Testis (tissue), 3 donors: Measurements from ENCODE around the gene TMEM212. TPM values are rescaled to one million over a fixed set of nuclear protein-coding genes. Genes with fewer than 3 reads are reported as not detected.
A peak's percentile ranks its signal among the peaks of the same experiment; 100 is the strongest.

Experiments
- DNase-seq: peaks from one replicate; pipeline ENCODE4 v3.0.0-alpha.2; 2019
- H3K27ac ChIP-seq, 2 donors: fragments of 200-600 bp; sonication (generic); one replicate each; pipeline ENCODE4 v1.5.1; 2019
- H3K27me3 ChIP-seq: fragments of 200-600 bp; sonication (generic); one replicate; pipeline ENCODE4 v1.5.1; 2019
- H3K36me3 ChIP-seq: fragments of 200-600 bp; sonication (generic); one replicate; pipeline ENCODE4 v1.5.1; 2017; ENCODE audit warnings: low read depth; ENCODE audit errors: missing control alignments
- H3K4me1 ChIP-seq: fragments of 200-600 bp; sonication (generic); one replicate; pipeline ENCODE4 v1.5.1; 2019
- H3K4me3 ChIP-seq, 2 donors: fragments of 200-600 bp; sonication (generic); one replicate each; pipeline ENCODE4 v1.5.1; 2017 to 2019
- H3K9me3 ChIP-seq: fragments of 200-600 bp; sonication (generic); one replicate; pipeline ENCODE4 v1.5.1; 2017
- POLR2A ChIP-seq: fragments of 450-650 bp; IDR thresholded peaks from one replicate; pipeline ENCODE4 v1.6.1; 2017; ENCODE audit warnings: antibody characterized with exemption, mild to moderate bottlenecking, moderate library complexity
- WGBS, 2 donors: methylation state at CpG; one replicate each; pipeline ENCODE4 v1.1.5; 2018; 5-methylcytosine and 5-hydroxymethylcytosine counted together
- intact Hi-C: fragments of 100-400 bp; cut with DNase I; formaldehyde crosslinking; loops from one replicate; pipeline ENCODE4 v1.15.1; 2023; ENCODE audit warnings: low total_unique reads
- polyA plus RNA-seq: library from polyadenylated mRNA; stranded (reverse); fragments of 350-450 nt; fragmentation: Illumina TruSeq; extraction: RNeasy Lipid Tissue Mini Kit (QIAGEN cat#74804); gene quantifications from one replicate; pipeline ENCODE4 v1.2.3, GENCODE V29; 2014; ENCODE audit warnings: low read depth, low replicate concordance; ENCODE audit not compliant: insufficient read depth
- total RNA-seq, 2 donors: library from RNA; depleted of rRNA; stranded (reverse); fragments of >200 nt; gene quantifications; one replicate each; pipeline ENCODE4 v1.2.3, GENCODE V29; 2016
- TF ChIP-seq, protein P1 (sequence below), 3 experiments: fragments of 450-650 bp in 2 of 3; fragments of 200-600 bp in 1 of 3; sonication (generic) in 1 of 3; IDR thresholded peaks; one replicate each; pipeline ENCODE4 v1.5.1; 2016 to 2019; ENCODE audit warnings: antibody characterized with exemption in 3 of 3, mild to moderate bottlenecking in 2 of 3, moderate library complexity in 1 of 3

Gene TMEM212
- total and polyA plus RNA-seq, 3 donors from 2014 or later, result 1.8 to 4.3 (median 2.5) TPM

DNA sequence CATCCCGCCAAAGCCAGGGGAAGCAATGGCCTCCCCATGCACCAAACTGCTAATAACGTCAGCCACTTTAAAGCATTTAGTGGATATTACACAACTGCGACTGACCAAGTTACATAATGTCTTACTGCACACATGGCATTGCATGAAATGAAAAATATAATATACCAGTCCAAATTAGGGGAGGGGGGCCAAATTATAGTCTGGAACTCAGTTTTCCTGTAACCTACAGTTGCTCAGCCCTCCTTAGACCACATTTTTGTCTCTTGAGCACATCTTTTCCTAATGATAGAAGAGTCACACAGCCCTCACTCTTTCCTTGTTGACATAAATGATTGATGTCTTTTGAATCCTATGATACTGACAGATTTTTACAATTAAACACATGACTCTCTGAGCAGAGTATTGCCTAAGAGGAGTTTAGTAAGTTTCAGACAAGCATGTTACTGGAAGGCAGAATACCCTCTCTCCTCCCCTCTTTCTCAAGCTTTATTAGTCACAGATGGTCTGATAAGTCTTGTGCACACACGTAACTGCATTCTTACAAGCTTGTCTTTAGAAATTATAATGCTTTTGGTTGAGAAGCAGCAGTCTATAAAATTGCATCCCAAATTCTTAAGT, 31.7 kb upstream of the TMEM212 start:
- H3K27me3 ChIP-seq, result no peaks in the 10 kb centered on the region
- intact Hi-C loops, result no loop called here
- WGBS, 2 donors, result 42 to 58% methylated on average over 4 of the region's 4 CpGs
- H3K27ac ChIP-seq, result peak overlapping the region in 1 of 2 donors; percentile 73
- TF ChIP-seq POLR2A, result no peak
- TF ChIP-seq, protein P1, sequence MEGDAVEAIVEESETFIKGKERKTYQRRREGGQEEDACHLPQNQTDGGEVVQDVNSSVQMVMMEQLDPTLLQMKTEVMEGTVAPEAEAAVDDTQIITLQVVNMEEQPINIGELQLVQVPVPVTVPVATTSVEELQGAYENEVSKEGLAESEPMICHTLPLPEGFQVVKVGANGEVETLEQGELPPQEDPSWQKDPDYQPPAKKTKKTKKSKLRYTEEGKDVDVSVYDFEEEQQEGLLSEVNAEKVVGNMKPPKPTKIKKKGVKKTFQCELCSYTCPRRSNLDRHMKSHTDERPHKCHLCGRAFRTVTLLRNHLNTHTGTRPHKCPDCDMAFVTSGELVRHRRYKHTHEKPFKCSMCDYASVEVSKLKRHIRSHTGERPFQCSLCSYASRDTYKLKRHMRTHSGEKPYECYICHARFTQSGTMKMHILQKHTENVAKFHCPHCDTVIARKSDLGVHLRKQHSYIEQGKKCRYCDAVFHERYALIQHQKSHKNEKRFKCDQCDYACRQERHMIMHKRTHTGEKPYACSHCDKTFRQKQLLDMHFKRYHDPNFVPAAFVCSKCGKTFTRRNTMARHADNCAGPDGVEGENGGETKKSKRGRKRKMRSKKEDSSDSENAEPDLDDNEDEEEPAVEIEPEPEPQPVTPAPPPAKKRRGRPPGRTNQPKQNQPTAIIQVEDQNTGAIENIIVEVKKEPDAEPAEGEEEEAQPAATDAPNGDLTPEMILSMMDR (IDR thresholded peaks at IDR 0.05), result no peak
- H3K4me1 ChIP-seq, result no peaks in the 10 kb centered on the region
- no peaks in the 10 kb centered on the region for H3K9me3 ChIP-seq
- H3K4me3 ChIP-seq, result no peak overlapping the region
- no peaks in the 10 kb centered on the region for H3K36me3 ChIP-seq
- DNase-seq, result no peak

DNA sequence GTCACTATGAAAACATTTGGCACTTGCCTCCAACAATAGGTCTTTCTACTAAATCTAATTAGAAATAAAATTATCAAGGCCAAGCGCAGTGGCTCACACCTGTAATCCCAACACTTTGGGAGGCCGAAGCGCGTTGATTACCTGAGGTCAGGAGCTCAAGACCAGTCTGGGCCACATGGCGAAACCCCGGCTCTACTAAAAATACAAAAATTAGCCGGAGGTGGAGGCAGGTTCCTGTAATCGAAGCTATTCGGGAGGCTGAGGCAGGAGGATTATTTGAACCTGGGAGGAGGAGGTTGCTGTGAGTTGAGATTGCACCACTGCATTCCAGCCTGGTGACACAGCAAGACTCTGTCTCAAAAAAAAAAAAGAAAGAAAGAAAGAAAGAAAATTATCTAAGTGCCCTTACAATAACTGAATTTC, 31.2 kb upstream of the TMEM212 start:
- Histone ChIP-seq H3K9me3 (no peaks in the 10 kb centered on the region), H3K36me3 (no peaks in the 10 kb centered on the region), H3K4me3 (no peak overlapping the region), H3K27ac (no peak overlapping the region), H3K4me1 (no peaks in the 10 kb centered on the region), H3K27me3 (no peaks in the 10 kb centered on the region)
- 91 to 93% methylated on average over 9 of the region's 9 CpGs for WGBS, 2 donors
- TF ChIP-seq, protein P1 (IDR thresholded peaks at IDR 0.05), result no peak
- TF ChIP-seq POLR2A, result no peak
- DNase-seq, result no peak
- intact Hi-C loops, result no loop called here

DNA sequence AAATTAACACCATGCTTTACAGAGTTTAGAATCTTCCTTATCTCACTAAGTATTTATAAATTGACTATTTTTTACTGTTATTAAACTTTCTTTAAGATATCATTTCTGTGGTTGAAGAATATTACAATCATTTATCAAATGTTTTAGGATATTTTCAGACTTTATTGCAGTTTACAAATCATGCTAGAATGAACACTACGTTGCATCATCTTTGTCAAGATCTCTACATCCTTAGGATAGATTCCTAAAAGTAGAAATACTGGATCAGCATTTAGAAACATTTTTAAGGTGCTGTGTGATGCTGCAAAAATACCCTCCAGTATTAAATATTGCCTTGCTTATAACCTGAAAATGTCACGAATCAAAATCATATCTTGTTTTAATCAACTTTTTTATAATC, 30.3 kb upstream of the TMEM212 start:
- no peak for TF ChIP-seq POLR2A
- TF ChIP-seq, protein P1 (IDR thresholded peaks at IDR 0.05), result no peak
- no peak overlapping the region for H3K27ac ChIP-seq
- intact Hi-C loops, result no loop called here

DNA sequence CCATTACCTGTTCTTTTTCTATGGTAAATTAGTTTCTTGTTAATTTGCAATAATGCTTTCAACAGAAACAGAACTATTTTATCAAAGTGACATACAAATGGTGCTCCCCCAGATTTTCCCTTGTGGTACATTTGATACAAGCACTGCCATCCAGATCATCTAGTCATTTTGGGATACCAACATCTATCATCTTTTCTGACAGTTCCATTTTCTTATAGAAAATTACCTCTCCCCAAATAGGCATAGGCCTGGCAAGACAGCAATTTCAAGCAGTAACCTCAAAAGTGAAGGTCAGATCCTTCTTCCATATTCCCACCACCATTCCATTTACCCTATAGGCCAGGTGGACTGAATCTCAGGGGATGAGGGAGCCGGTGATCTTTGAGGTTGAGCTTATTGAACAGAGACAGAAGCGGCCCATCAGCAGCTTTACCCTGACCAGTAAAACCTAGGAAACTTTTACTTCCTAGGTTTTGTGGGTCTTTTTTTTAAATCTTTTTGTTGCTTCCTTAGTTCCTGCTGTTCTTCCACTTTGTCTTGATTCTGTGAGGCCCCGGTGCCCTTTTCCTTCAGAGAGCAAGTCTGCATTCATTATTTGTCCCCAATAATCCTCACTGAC, 29.8 kb upstream of the TMEM212 start:
- TF ChIP-seq, protein P1 (IDR thresholded peaks at IDR 0.05), result no peak
- TF ChIP-seq POLR2A, result no peak
- DNase-seq, result no peak
- H3K27me3 ChIP-seq, result no peaks in the 10 kb centered on the region
- intact Hi-C loops, result no loop called here
- no peaks in the 10 kb centered on the region for H3K36me3 ChIP-seq
- H3K4me3 ChIP-seq, result no peak overlapping the region
- WGBS, 2 donors, result 90 to 93% methylated on average over 3 of the region's 3 CpGs
- no peaks in the 10 kb centered on the region for H3K4me1 ChIP-seq
- H3K27ac ChIP-seq, result no peak overlapping the region
- no peaks in the 10 kb centered on the region for H3K9me3 ChIP-seq

More for the DNA sequence above, 30.3 kb upstream of the TMEM212 start:
- Histone ChIP-seq H3K27me3 (no peaks in the 10 kb centered on the region), H3K4me3 (no peak overlapping the region), H3K36me3 (no peaks in the 10 kb centered on the region), H3K9me3 (no peaks in the 10 kb centered on the region), H3K4me1 (no peaks in the 10 kb centered on the region)
- DNase-seq, result no peak
- 96 to 97% methylated on average over 2 of the region's 2 CpGs for WGBS, 2 donors
